ENCODE data around the gene FICD.

Gene FICD

DNA sequence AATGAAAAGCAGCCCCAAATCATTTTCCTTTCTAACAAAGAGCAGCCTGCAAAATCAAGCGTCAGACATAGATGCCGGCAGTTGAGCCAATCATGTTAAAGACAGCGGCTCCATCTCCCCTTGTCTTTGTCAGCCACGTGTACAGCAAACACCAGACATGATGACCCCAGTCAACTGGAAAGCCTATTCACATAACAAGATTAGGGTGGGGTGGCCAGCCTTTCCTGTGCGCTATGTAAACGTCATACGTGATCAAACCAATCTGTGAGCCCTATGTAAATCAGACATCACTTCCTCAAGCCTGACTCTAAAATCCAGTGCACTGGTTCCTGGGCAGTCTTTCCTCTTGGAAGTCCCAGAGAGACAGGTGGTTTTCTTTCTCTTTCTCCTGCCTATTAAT is 9.9 kb upstream of the FICD start:
- DNase-seq: no peak

DNA sequence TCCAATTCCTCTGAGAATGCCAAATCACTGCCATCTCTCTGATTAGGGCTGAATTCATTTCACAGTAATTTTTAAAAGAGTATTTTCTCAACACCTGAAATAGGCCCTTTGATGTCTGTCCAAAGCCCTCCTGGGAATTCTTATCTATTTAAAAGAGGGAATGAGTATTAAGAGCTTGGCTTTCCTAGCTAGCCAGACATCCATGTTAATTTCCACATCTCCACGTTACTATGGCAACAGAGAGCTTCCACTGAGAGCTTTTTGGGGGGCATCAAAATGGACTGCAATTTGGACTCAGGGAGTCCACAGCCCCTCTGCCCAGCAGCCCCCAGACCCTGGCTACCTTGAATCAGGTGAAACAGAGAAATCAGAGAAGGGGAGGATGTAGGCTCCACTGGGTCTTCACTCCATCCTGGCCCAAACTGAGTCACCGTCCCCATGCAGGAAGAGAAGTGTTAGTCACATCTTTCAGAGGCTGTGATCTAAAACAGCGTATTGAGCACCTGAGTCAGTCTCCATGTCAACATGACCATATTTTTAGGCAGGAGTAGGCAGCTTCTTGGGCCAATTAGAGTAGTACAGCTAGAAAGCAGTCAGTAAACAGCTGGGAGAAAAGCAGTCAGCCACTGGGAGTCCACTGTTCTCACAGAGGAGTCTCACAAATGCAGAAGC is 7.0 kb upstream of the FICD start:
- no peak for DNase-seq

DNA sequence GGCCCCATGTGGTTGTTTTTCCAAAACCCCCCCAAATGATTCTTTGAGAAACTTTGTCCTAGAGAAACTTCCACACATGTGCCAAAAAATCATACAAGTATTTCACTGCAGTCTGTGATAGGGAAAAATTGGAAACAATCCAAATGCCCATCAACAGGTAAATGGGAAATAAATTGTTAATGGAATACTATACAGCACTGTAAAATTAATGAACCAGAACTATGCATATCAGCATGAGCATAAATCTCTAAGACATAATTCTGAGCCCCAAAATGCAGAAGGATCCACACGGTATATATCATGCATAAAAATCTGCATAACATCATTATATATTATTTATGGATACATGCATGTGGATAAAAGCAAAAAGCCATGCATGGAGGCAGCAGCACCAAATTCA is 5.3 kb upstream of the FICD start:
- no peak for DNase-seq

DNA sequence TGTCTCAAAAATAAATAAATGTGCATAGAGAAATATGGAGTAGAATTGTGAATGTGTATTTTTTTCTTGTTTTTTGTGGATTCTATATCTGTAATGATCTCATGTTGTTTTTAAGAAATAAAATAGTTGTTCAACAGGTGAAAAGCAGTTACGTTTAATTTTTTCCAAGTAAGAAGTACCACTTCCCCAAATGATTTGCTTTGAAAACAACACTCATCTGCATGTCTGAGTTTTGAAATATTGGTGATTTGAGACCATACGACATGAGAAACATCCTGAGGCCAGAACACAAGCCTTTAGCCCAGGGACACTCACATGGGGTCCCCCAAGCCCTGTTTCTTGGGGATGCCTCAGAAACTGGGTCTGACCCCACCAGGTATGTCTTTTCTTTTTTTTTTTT is 4.2 kb upstream of the FICD start:
- no peak for DNase-seq

DNA sequence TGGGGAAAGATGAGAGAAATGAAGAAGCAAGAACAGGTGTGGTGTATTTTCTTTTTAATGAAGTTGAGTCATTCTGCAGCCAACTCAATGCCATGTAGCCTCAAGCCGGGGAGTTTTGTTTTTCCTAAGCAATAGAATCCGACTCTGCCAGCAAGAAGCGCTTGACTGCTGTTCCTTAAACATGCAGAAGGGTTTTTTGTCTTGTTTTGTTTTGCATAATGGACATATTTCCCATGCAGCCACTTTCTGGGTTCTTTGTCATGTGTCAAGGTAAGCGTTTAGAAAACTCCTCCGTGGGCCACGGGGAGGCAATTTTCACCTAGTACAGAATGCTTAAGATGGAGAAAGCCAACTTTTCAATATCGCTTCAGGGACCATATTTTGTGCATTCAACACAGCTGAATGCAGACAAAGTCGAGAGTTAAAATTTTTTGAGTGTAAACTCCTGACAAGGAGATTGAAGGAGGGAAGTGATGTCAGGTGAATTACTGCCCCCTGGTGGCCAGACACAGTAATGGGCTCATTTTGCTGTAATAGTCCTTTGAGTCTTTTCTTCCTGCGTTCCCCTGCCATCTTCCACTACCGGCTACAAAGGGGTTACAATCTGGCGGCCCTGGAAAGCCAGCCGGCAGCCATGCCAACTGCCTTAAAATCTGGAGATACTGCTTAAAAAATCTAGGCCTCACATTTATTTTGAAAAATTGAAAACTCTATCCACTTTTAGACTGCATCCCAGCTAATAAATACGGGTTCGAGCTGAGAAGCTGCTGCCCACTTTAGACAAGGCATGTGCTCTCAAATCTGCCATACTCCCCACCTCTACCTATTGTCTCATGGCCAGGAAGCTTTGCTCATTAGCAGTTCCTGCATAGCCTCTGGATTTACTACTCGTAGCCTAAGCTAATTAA is 3.2 kb upstream of the FICD start:
- DNase-seq: peak; percentile 71

- no peak for DNase-seq
These were observed 557 bp upstream of the FICD start for GRCh38 chr12:108514468-108514972.

DNA sequence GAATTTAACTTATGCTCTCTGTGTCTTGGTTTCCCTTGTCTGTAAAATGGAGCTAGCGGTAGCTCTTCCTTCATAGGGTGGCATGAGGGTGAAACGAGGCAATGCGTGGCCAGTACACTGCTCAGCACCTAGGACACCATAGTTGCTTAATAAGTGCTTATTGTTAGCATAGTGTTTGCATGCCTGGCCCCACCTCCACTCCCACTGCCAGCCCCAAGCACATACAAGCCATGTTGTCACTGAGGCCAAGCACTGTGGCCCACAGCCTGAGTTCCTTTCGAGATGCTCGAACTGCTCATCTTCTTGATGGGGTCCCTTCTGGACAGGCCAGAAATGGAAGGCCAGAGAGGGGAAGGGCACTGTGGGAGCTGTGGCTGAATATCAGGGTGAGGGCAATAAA is 839 bp downstream of the FICD start:
- no peak for DNase-seq

DNA sequence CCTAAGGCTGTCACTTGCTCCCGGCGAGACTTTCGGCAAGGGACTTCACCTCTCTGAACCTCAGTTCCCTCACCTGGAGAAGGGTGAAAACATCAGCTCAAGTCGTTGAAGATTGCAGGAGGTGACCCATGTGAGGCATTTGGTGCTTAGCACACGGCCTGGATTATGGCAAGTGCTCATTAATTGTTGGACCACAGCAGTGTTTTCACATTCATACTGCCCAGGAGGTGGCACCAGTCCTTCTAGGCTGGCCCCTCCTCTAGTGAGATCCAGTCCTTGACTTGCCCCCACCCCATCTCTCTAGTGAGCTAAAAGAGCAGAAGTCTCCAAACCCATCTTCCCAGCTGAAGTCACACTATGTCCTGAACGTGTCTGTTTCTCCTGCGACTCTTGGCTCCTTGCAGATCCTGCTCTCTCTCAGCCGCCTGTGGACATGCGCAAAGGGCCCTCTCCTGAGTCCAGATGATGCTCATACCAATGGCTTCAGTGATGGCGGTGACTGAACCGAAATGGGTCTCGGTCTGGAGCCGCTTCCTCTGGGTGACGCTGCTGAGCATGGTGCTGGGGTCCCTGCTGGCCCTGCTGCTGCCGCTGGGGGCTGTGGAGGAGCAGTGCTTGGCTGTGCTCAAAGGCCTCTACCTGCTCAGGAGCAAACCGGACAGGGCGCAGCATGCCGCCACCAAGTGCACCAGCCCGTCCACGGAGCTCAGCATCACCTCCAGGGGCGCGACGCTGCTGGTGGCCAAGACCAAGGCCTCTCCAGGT is 1.6 kb downstream of the FICD start:
- no peak for DNase-seq

DNA sequence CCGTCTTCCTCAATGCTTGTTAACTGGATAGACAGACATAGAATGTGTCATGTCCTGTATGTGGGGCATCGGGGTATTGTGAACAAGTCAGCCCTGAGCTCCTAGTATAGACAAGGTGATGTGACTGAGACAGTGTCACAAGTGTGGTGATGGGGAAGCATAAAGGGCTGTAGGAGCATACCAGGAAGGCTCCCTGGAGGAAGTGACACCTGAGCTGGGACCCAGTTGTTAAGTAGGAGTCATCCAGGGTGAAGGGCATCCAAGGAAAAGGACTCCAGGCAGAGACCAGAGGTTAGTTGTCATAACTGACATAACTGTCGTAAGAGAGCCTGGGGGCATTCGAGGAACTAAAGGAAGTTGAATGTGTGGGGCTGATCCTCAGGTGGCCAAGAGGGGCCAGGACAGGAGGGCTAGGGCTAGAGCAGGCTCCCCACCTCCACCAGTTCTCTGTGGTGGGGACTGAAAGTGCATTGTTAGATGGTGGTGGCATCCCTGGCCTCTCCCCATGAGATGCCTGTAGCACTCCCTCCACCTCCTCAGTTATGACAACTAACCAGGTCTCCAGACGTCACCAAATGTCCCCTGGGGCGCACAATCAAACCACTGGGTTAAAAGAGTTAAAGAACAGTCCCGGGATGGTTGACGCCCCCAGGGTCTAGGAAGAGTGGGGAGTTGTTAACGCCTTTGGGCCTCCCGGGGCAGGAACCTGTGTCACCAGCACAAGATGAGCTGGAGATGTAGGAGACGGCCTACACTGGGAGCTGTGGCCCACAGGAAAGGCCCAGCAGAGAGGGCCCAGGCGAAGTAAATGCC is 2.4 kb downstream of the FICD start:
- DNase-seq: no peak

- no peak for DNase-seq
These were observed 3.1 kb downstream of the FICD start for GRCh38 chr12:108518101-108518715.

GRCh38 chr12:108518716-108519496 is 3.8 kb downstream of the FICD start:
- DNase-seq: no peak

DNA sequence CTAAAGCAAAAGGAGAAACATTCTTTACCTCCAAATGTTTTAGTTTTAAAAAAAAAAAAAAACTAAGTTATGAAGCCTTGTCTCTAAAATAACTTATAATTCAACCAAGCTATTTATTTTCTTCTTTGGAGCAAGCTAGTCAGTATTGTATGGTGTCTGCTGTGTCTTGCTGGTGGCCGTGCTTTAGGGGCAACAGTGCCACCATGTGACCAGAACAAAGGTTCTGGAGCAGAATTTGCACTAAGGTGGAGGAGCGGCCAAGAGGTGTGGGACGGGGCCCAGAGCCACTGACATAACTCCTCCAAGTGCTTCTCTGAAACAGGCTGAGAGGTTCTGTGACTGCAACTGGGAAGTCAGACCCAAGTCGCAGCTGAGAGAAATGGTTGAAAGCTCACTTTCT is 4.5 kb downstream of the FICD start:
- no peak for DNase-seq

DNA sequence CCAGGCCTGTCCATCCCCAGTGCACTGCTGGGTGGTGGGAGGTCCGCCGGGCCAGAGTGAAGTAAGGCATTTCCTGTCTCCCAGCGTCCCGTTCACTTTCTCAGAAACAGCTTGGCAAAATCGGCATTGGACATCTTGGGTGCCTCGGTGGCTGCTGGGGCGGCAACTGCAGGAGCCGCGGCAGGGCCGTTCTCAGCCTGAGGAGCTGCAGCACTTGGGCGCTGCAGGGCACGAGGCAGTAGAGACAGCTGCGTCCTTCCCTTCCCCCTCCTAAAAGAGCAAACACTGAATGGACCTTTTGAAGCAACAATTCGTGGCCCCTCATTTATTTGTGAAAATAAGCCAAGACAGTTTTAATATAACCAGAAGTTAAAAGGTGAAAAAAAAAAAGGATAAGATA is 8.3 kb downstream of the FICD start:
- DNase-seq: no peak

- no peak for DNase-seq
These were observed 10.6 kb downstream of the FICD start for GRCh38 chr12:108525681-108526080.

DNA sequence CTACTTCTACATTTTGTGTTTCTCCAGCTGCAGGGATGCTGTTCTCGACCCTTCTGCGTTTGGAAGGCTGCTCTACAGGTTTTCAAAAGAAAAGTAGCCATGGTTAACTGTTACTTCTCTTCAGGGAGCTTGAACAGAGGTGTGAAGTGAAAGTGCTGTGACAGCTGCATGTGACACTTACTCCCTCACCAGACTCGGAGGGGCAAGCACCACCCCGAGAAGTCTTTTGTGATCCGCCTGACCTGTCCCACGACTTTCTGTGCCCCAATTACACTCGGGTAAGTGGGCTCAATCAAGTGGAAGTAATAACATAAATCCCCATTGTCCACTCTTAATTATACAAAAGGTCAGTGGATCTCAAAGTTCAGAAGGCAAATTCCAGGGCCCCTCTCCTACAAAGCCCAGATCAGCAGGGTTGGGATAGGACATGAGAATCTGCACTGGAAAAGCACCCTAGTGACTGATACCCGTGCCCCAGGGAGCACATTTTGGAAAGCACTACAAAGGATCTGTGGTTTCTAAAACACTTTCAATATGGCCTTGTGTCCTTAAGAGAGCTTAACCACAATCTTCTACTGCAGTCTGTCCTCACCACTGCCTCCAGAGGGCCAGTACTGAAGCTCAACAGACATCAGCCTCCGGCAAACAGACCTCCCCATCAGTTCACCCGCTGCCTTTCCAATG is 11.5 kb downstream of the FICD start:
- DNase-seq: no peak

DNA sequence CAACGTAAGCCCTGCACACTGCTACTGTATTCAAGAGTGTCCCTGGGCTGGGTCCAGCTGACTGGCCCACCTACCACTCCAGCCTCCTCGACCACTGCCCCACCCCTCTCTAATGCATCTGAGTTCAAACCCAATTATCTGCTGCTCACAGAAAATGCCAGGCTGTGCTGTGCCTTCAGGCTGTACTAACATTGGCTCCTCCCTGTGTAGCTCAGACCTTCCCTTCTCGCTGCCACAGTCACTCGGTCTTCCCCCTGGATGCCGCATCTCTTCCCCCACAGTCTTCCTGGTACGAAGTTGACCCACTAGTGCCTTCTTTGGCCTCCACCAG is 12.1 kb downstream of the FICD start:
- no peak for DNase-seq

DNA sequence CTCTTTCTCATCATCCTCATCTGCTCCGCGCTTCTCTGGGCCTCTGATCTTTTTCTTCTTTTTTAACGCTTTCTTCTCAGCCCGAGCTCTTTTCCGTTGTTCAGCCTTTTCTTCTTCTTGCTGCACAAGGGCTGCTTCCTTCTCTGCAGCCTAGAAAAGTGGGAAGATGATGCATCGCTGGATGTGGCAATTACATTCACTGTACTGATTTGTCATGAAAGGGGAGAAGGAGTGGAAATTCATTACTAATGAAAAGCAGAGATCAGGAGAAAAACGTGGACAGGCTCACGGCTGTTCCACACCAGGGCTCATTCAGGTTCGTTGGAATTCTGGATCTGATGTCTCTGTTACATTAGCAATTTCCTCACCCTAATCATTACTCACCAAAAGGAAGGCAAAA is 15.1 kb downstream of the FICD start:
- no peak for DNase-seq

- no peak for DNase-seq
These were observed 17.1 kb downstream of the FICD start for GRCh38 chr12:108531929-108532848.

GRCh38 chr12:108538146-108538545 is 23.1 kb downstream of the FICD start:
- no peak for DNase-seq

All from activated T-cell treated with anti-CD3 and anti-CD28 coated beads, Interleukin-2, amount 50 U/mL, for 1 hour (primary cell).